ENCODE measurements around the gene FAM83F. TPM values are rescaled to one million over a fixed set of nuclear protein-coding genes. Genes with fewer than 3 reads are reported as not detected.

FAM83F gene
- total RNA-seq, 1 donor from 2014 or later, result 1.1 TPM

- Mint-ChIP-seq H3K27me3 (ENCODE audit: unreplicated experiment) (peaks cover 6% of the 10 kb centered on the region), H3K27ac (ENCODE audit: unreplicated experiment) (no peak overlapping the region), H3K4me1 (ENCODE audit: low read depth, unreplicated experiment) (peaks cover 7% of the 10 kb centered on the region), H3K4me3 (ENCODE audit: unreplicated experiment) (no peak overlapping the region), H3K36me3 (ENCODE audit: unreplicated experiment) (no peaks in the 10 kb centered on the region), H3K9me3 (ENCODE audit: unreplicated experiment) (no peaks in the 10 kb centered on the region)
- no peak for TF ChIP-seq CTCF (IDR thresholded peaks at IDR 0.05; ENCODE audit: partially characterized antibody, unreplicated experiment)
- no peak for DNase-seq
Measured at GRCh38 chr22:39980596-39980995, 14.2 kb upstream of the FAM83F start.

- DNase-seq, result no peak
- Mint-ChIP-seq H3K4me3 (ENCODE audit: unreplicated experiment) (no peak overlapping the region), H3K9me3 (ENCODE audit: unreplicated experiment) (peaks cover 7% of the 10 kb centered on the region), H3K36me3 (ENCODE audit: unreplicated experiment) (no peaks in the 10 kb centered on the region), H3K27me3 (ENCODE audit: unreplicated experiment) (peaks cover 5% of the 10 kb centered on the region), H3K27ac (ENCODE audit: unreplicated experiment) (no peak overlapping the region), H3K4me1 (ENCODE audit: low read depth, unreplicated experiment) (peaks cover 7% of the 10 kb centered on the region)
- TF ChIP-seq CTCF (IDR thresholded peaks at IDR 0.05; ENCODE audit: partially characterized antibody, unreplicated experiment), result no peak
Measured at GRCh38 chr22:39983346-39983745, 11.4 kb upstream of the FAM83F start.

- TF ChIP-seq CTCF (IDR thresholded peaks at IDR 0.05; ENCODE audit: partially characterized antibody, unreplicated experiment), result no peak
- no peaks in the 10 kb centered on the region for H3K36me3 Mint-ChIP-seq (ENCODE audit: unreplicated experiment)
- H3K4me1 Mint-ChIP-seq (ENCODE audit: low read depth, unreplicated experiment), result peaks cover 7% of the 10 kb centered on the region
- no peak overlapping the region for H3K4me3 Mint-ChIP-seq (ENCODE audit: unreplicated experiment)
- H3K27ac Mint-ChIP-seq (ENCODE audit: unreplicated experiment), result no peak overlapping the region
- peaks cover 7% of the 10 kb centered on the region for H3K9me3 Mint-ChIP-seq (ENCODE audit: unreplicated experiment)
- H3K27me3 Mint-ChIP-seq (ENCODE audit: unreplicated experiment), result peaks cover 8% of the 10 kb centered on the region
- no peak for DNase-seq
Measured at GRCh38 chr22:39984006-39984405, 10.7 kb upstream of the FAM83F start.

GRCh38 chr22:39984746-39985145 is 10.0 kb upstream of the FAM83F start:
- TF ChIP-seq CTCF (IDR thresholded peaks at IDR 0.05; ENCODE audit: partially characterized antibody, unreplicated experiment), result no peak
- H3K27me3 Mint-ChIP-seq (ENCODE audit: unreplicated experiment), result peaks cover 11% of the 10 kb centered on the region
- no peak for DNase-seq
- peaks cover 7% of the 10 kb centered on the region for H3K9me3 Mint-ChIP-seq (ENCODE audit: unreplicated experiment)
- H3K36me3 Mint-ChIP-seq (ENCODE audit: unreplicated experiment), result no peaks in the 10 kb centered on the region
- no peak overlapping the region for H3K27ac Mint-ChIP-seq (ENCODE audit: unreplicated experiment)
- H3K4me3 Mint-ChIP-seq (ENCODE audit: unreplicated experiment), result no peak overlapping the region
- peaks cover 7% of the 10 kb centered on the region for H3K4me1 Mint-ChIP-seq (ENCODE audit: low read depth, unreplicated experiment)

GRCh38 chr22:39985383-39986035 is 9.2 kb upstream of the FAM83F start:
- peaks cover 6% of the 10 kb centered on the region for H3K4me1 Mint-ChIP-seq (ENCODE audit: low read depth, unreplicated experiment)
- H3K27ac Mint-ChIP-seq (ENCODE audit: unreplicated experiment), result no peak overlapping the region
- H3K36me3 Mint-ChIP-seq (ENCODE audit: unreplicated experiment), result no peaks in the 10 kb centered on the region
- H3K9me3 Mint-ChIP-seq (ENCODE audit: unreplicated experiment), result peaks cover 7% of the 10 kb centered on the region
- no peak for TF ChIP-seq CTCF (IDR thresholded peaks at IDR 0.05; ENCODE audit: partially characterized antibody, unreplicated experiment)
- peaks cover 11% of the 10 kb centered on the region for H3K27me3 Mint-ChIP-seq (ENCODE audit: unreplicated experiment)
- no peak overlapping the region for H3K4me3 Mint-ChIP-seq (ENCODE audit: unreplicated experiment)
- DNase-seq, result no peak
